SK-N-SH (cell line): ENCODE data around the gene ADAMTS7. TPM values are rescaled to one million over a fixed set of nuclear protein-coding genes. Genes with fewer than 3 reads are reported as not detected.

Experiments
- CTCF ChIA-PET: fragments of 300-600, 350-600 bp; formaldehyde crosslinking; extraction: SDS; loops from one replicate; lab custom pipeline; 2021; lab: Yijun Ruan, JAX
- POLR2A ChIA-PET: fragments of 350-600 bp; sonication (Branson Sonifier 250); formaldehyde crosslinking; extraction: SDS; loops from one replicate; lab custom pipeline; 2020; ENCODE audit warnings: antibody characterized with exemption, inconsistent platforms; lab: Yijun Ruan, JAX
- DNase-seq: peaks from one replicate; pipeline ENCODE4 v3.0.0; 2012
- H2AFZ ChIP-seq: fragments of 200-600 bp; sonication (generic); 2 replicates; pipeline ENCODE4 v1.8.1; 2016; ENCODE audit warnings: antibody characterized with exemption, mild to moderate bottlenecking, low read depth
- H3F3A ChIP-seq: fragments of 200-600 bp; sonication (generic); replicated peaks from 2 replicates; pipeline ENCODE3; 2016; ENCODE audit warnings: antibody characterized with exemption, mild to moderate bottlenecking; ENCODE audit not compliant: insufficient read depth
- H3K27ac ChIP-seq, 2 experiments: fragments of 200-500 bp in 1 of 2; fragments of 200-600 bp in 1 of 2; sonication (Bioruptor generic) in 1 of 2; sonication (generic), shearing (Covaris generic) in 1 of 2; 2 replicates each; pipeline versions ENCODE4 v1.5.1 to v1.6.1; 2014 to 2016; ENCODE audit warnings: low read depth in 2 of 2, inconsistent platforms in 1 of 2, low read length in 1 of 2, mild to moderate bottlenecking in 1 of 2, mixed read lengths in 1 of 2
- H3K27me3 ChIP-seq: fragments of 200-600 bp; sonication (generic), shearing (Covaris generic); 2 replicates; pipeline ENCODE4 v1.6.1; 2016; ENCODE audit warnings: mixed run types; ENCODE audit not compliant: insufficient read depth
- H3K36me3 ChIP-seq, 2 experiments: fragments of 200-500 bp in 1 of 2; fragments of 200-600 bp in 1 of 2; sonication (Bioruptor generic) in 1 of 2; sonication (generic) in 1 of 2; replicated peaks in 1 of 2; 2 replicates each; pipeline versions ENCODE3 to v1.5.1; 2014 to 2016; ENCODE audit warnings: low read length in 1 of 2, mild to moderate bottlenecking in 1 of 2; ENCODE audit not compliant: insufficient read depth in 2 of 2, control insufficient read depth in 1 of 2
- H3K4me1 ChIP-seq, 2 experiments: fragments of 200-500 bp in 1 of 2; fragments of 200-600 bp in 1 of 2; sonication (Bioruptor generic) in 1 of 2; sonication (generic), shearing (Covaris generic) in 1 of 2; 2 replicates each; pipeline versions ENCODE4 v1.5.1 to v1.6.1; 2014 to 2016; ENCODE audit warnings: low read depth in 1 of 2, low read length in 1 of 2, mixed run types in 1 of 2; ENCODE audit not compliant: insufficient read depth in 2 of 2, control insufficient read depth in 1 of 2
- H3K4me2 ChIP-seq: fragments of 200-600 bp; sonication (generic), shearing (Covaris generic); 2 replicates; pipeline ENCODE4 v1.6.1; 2017; ENCODE audit warnings: mixed run types
- H3K4me3 ChIP-seq, 2 experiments: fragments of 200-500 bp in 1 of 2; fragments of 200-600 bp in 1 of 2; sonication (Bioruptor generic) in 1 of 2; sonication (generic), shearing (Covaris generic) in 1 of 2; 2 replicates each; pipeline versions ENCODE4 v1.5.1 to v1.8.1; 2014 to 2016; ENCODE audit warnings: low read depth in 2 of 2, inconsistent platforms in 1 of 2, low read length in 1 of 2, mild to moderate bottlenecking in 1 of 2, mixed read lengths in 1 of 2, moderate library complexity in 1 of 2
- H3K79me2 ChIP-seq: fragments of 200-600 bp; sonication (generic); 2 replicates; pipeline ENCODE4 v1.8.1; 2017; ENCODE audit warnings: mild to moderate bottlenecking; ENCODE audit not compliant: insufficient read depth
- H3K9ac ChIP-seq: fragments of 200-600 bp; sonication (generic); 2 replicates; pipeline ENCODE4 v1.6.1; 2017; ENCODE audit warnings: mixed run types
- H3K9me2 ChIP-seq: fragments of 200-600 bp; sonication (generic); 2 replicates; pipeline ENCODE4 v1.6.1; 2017; ENCODE audit warnings: mixed run types
- H3K9me3 ChIP-seq: fragments of 200-600 bp; sonication (generic); 2 replicates; pipeline ENCODE4 v1.6.1; 2017; ENCODE audit warnings: mixed run types, mild to moderate bottlenecking, moderate library complexity
- H4K20me1 ChIP-seq: fragments of 200-600 bp; sonication (generic); 2 replicates; pipeline ENCODE4 v1.6.1; 2017; ENCODE audit warnings: mild to moderate bottlenecking, mixed run types; ENCODE audit not compliant: insufficient read depth
- CTCF ChIP-seq: fragments of 200-600 bp; sonication (generic); IDR thresholded peaks from 2 replicates; pipeline ENCODE4 v1.6.1; 2017; ENCODE audit warnings: antibody characterized with exemption, mild to moderate bottlenecking, moderate library complexity
- ELF1 ChIP-seq: IDR thresholded peaks from 2 replicates; pipeline ENCODE4 v1.4.0; 2012
- EP300 ChIP-seq, 2 experiments: IDR thresholded peaks; 2 replicates each; pipeline versions ENCODE4 v1.4.0 to v1.6.1; 2012; ENCODE audit warnings: borderline replicate concordance in 1 of 2, low read depth in 1 of 2, low read length in 1 of 2
- EZH2phosphoT487 ChIP-seq: fragments of 200-600 bp; sonication (generic); IDR thresholded peaks from 2 replicates; pipeline ENCODE4 v1.6.1; 2017; ENCODE audit warnings: low read depth, mixed run types, mild to moderate bottlenecking, antibody characterized with exemption, moderate library complexity, borderline replicate concordance
- FOXJ3 ChIP-seq: sonication (generic); formaldehyde crosslinking; IDR thresholded peaks from 2 replicates; pipeline ENCODE4 v1.5.1; 2020; ENCODE audit warnings: mild to moderate bottlenecking, missing genetic modification reagents
- FOXM1 ChIP-seq: IDR thresholded peaks from 2 replicates; pipeline ENCODE4 v1.4.0; 2012; ENCODE audit warnings: low read depth, mild to moderate bottlenecking
- GABPA ChIP-seq: IDR thresholded peaks from 2 replicates; pipeline ENCODE4 v1.4.0; 2012; ENCODE audit warnings: low read depth, mild to moderate bottlenecking
- JUND ChIP-seq: IDR thresholded peaks from 2 replicates; pipeline ENCODE4 v1.4.0; 2012
- MAX ChIP-seq: IDR thresholded peaks from 2 replicates; pipeline ENCODE4 v1.4.0; 2012; ENCODE audit warnings: low read depth
- NFIC ChIP-seq: IDR thresholded peaks from 2 replicates; pipeline ENCODE4 v1.4.0; 2012; ENCODE audit warnings: borderline replicate concordance
- POLR2AphosphoS5 ChIP-seq: IDR thresholded peaks from 2 replicates; pipeline ENCODE4 v1.6.1; 2012; ENCODE audit warnings: low read depth, low read length
- REST ChIP-seq: IDR thresholded peaks from 2 replicates; pipeline ENCODE4 v1.6.1; 2012; ENCODE audit warnings: mild to moderate bottlenecking, low read depth, low read length, moderate library complexity
- RXRA ChIP-seq: IDR thresholded peaks from 2 replicates; pipeline ENCODE4 v1.4.0; 2012; ENCODE audit warnings: low read depth, mild to moderate bottlenecking, borderline replicate concordance
- SMC3 ChIP-seq: IDR thresholded peaks from 2 replicates; pipeline ENCODE4 v1.6.1; 2012; ENCODE audit warnings: low read depth, low read length, improper control_type of control experiment
- TCF12 ChIP-seq: IDR thresholded peaks from 2 replicates; pipeline ENCODE4 v1.4.0; 2012
- USF1 ChIP-seq: IDR thresholded peaks from 2 replicates; pipeline ENCODE4 v1.4.0; 2012; ENCODE audit warnings: low read depth, borderline replicate concordance
- ZBTB33 ChIP-seq: IDR thresholded peaks from 2 replicates; pipeline ENCODE4 v1.4.0; 2012; ENCODE audit warnings: low read depth, borderline replicate concordance
- WGBS: methylation state at CpG from one replicate; pipeline ENCODE4 v1.1.6; 2017; ENCODE audit warnings: low lambda C conversion rate; 5-methylcytosine and 5-hydroxymethylcytosine counted together
- polyA plus RNA-seq, 3 experiments: library from polyadenylated mRNA; depleted of rRNA; stranded (reverse); fragments of >200 nt; gene quantifications; 2 replicates each; pipeline ENCODE4 v1.2.3, GENCODE V29; 2012

Gene ADAMTS7
- polyA plus RNA-seq, 1 of the 3 experiments (the other 2 are of a cell fraction), result 17.9 TPM

GRCh38 chr15:78831229-78832207 lies 20.3 kb upstream of the ADAMTS7 start:
- no peak overlapping the region for H3K9ac ChIP-seq
- no peak overlapping the region for H2AFZ ChIP-seq
- no peaks in the 10 kb centered on the region for H3K9me3 ChIP-seq
- ChIA-PET POLR2A (no interaction called here), CTCF (interaction anchor here (1.6 kb wide), 1 partner anchor 14 kb away, joined by 6 read pairs; no protein-coding TSS in a partner anchor)
- H4K20me1 ChIP-seq, result no peaks in the 10 kb centered on the region
- no peak overlapping the region for H3K4me2 ChIP-seq
- WGBS, result 87% methylated on average over 51 of the region's 73 CpGs
- H3K4me3 ChIP-seq, result no peak overlapping the region
- no peaks in the 10 kb centered on the region for H3F3A ChIP-seq
- no peaks in the 10 kb centered on the region for H3K36me3 ChIP-seq
- no peaks in the 10 kb centered on the region for H3K9me2 ChIP-seq
- H3K27me3 ChIP-seq, result no peaks in the 10 kb centered on the region
- no peak for TF ChIP-seq MAX
- TF ChIP-seq POLR2AphosphoS5, result no peak
- TF ChIP-seq FOXM1, result no peak
- TF ChIP-seq GABPA, result no peak
- no peak for TF ChIP-seq TCF12
- no peak for TF ChIP-seq CTCF
- no peak for TF ChIP-seq RXRA
- no peak for TF ChIP-seq SMC3
- no peak for TF ChIP-seq EZH2phosphoT487
- TF ChIP-seq USF1, result no peak
- TF ChIP-seq JUND, result no peak
- no peak for TF ChIP-seq ELF1
- no peak for TF ChIP-seq NFIC
- H3K27ac ChIP-seq, result no peak overlapping the region
- DNase-seq, result no peak
- no peaks in the 10 kb centered on the region for H3K79me2 ChIP-seq
- no peaks in the 10 kb centered on the region for H3K4me1 ChIP-seq

- Histone ChIP-seq H3K9me3 (no peaks in the 10 kb centered on the region), H3K4me2 (no peak overlapping the region), H3K27me3 (no peaks in the 10 kb centered on the region), H3K36me3 (no peaks in the 10 kb centered on the region), H3K4me3 (no peak overlapping the region), H3K4me1 (peaks cover 0 to 2% of the 10 kb centered on the region in 2 experiments; a peak in 1 of 4 replicates), H3K9me2 (no peaks in the 10 kb centered on the region), H3F3A (no peaks in the 10 kb centered on the region), H2AFZ (no peak overlapping the region), H3K79me2 (no peaks in the 10 kb centered on the region), H3K9ac (no peak overlapping the region), H3K27ac (no peak overlapping the region), H4K20me1 (no peaks in the 10 kb centered on the region)
- POLR2A ChIA-PET, result no interaction called here
- CTCF ChIA-PET, result no interaction called here
- no peak for DNase-seq
- WGBS, result 81% methylated on average over 11 of the region's 52 CpGs
- TF ChIP-seq REST (no peak), EP300 (IDR thresholded peaks at IDR 0.05; ENCODE audit: borderline replicate concordance in 1 of 2, low read depth in 1 of 2, low read length in 1 of 2) (no peak), EZH2phosphoT487 (no peak), FOXJ3 (no peak), ZBTB33 (no peak), FOXM1 (no peak), RXRA (no peak)
These were observed 19.4 kb upstream of the ADAMTS7 start for GRCh38 chr15:78830514-78831228.
